Left kidney (tissue), 2 donors: Measurements from ENCODE around the gene SLC25A15. TPM values are rescaled to one million over a fixed set of nuclear protein-coding genes. Genes with fewer than 3 reads are reported as not detected.
"Not testable (repeated sequence)": the region's sequence is repeated elsewhere in the genome, so short reads cannot be mapped to it uniquely, and the experiment has no call there.

Source experiments
- DNase-seq: peaks from one replicate; pipeline ENCODE4 v3.0.0-alpha.2; 2013
- polyA plus RNA-seq: library from polyadenylated mRNA; unstranded; fragments of 120-200 nt; gene quantifications from one replicate; pipeline ENCODE4 v1.2.1, GENCODE V29; 2013; ENCODE audit not compliant: insufficient read length

The SLC25A15 gene
- polyA plus RNA-seq, 1 donor = 20.2 TPM

- no peak for DNase-seq
Measured at GRCh38 chr13:40812724-40813445, 23.5 kb downstream of the SLC25A15 start.

- no peak for DNase-seq
Measured at GRCh38 chr13:40813667-40814454, 24.4 kb downstream of the SLC25A15 start.

- no peak for DNase-seq
Measured at GRCh38 chr13:40814803-40815202, 25.4 kb downstream of the SLC25A15 start.

GRCh38 chr13:40818926-40819325 lies 29.5 kb downstream of the SLC25A15 start:
- no peak for DNase-seq

GRCh38 chr13:40819797-40820315 lies 30.4 kb downstream of the SLC25A15 start:
- no peak for DNase-seq

- not testable (repeated sequence) for DNase-seq
Measured at GRCh38 chr13:40839725-40840124, 50.3 kb downstream of the SLC25A15 start.

GRCh38 chr13:40840955-40841354 lies 51.5 kb downstream of the SLC25A15 start:
- DNase-seq = not testable (repeated sequence)

Other genes with a start within 250 kb of the SLC25A15 start
- gene FOXO1, start 123.0 kb upstream of the SLC25A15 start, polyA plus RNA-seq = 15.4 TPM
- 60.0 TPM for gene MRPS31, start 18.4 kb upstream of the SLC25A15 start, polyA plus RNA-seq
- gene ELF1, start 229.7 kb downstream of the SLC25A15 start, polyA plus RNA-seq = 48.6 TPM